Measurements from ENCODE around the gene MTG1. TPM values are rescaled to one million over a fixed set of nuclear protein-coding genes. Genes with fewer than 3 reads are reported as not detected.
A peak's percentile ranks its signal among the peaks of the same experiment; 100 is the strongest.
"Not testable (repeated sequence)": the region's sequence is repeated elsewhere in the genome, so short reads cannot be mapped to it uniquely, and the experiment has no call there.

The MTG1 gene
- polyA plus RNA-seq, 1 donor (not counting 4 experiments of a cell fraction or from before 2014, with no cell fraction given): 31.6 TPM

DNA sequence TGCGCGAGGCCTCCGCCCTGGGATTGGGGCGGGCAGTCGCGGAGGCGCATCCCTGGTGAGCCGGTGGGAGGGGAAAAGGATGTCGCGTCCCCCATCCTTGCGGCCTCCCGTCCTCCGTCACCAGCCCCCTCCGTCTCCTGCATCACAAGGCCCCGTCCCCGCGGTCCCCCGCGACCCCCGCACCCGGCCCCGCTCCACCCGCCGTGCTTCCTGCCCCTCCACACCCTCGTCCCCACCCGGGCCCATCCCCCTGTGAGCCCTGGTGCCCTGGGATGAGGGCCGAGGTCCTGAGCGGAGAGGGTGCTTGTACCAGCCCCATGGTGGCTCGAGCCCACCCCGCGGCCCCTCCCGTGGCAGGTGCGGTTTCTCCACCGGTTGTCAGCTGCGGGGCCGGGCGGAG is 30.6 kb downstream of the MTG1 start, which contains the start of gene SPRN:
SPRN (minus strand) TSS at position 25 of the 400 bp plus-strand sequence. CDS start 944 bp downstream, outside the sequence.
- H3K27ac ChIP-seq (ENCODE audit: control insufficient read depth, insufficient read depth, low read length); H3K79me2 ChIP-seq (ENCODE audit: control insufficient read depth, insufficient read depth, low read length); H3K4me2 ChIP-seq (ENCODE audit: control insufficient read depth, extremely low read depth, insufficient read depth, low read depth, low read length); DNase-seq (ENCODE audit: low read depth, low spot score); H2AFZ ChIP-seq (ENCODE audit: control insufficient read depth, low read length); H3K4me1 ChIP-seq (ENCODE audit: control insufficient read depth, extremely low read depth, insufficient read depth, low read length); H3K9ac ChIP-seq (ENCODE audit: control insufficient read depth, extremely low read depth, insufficient read depth, low read length); H3K4me3 ChIP-seq (ENCODE audit: control insufficient read depth in 2 of 3, extremely low read depth in 1 of 3, insufficient read depth in 2 of 3, low read depth in 1 of 3, low read length in 3 of 3); H3K9me1 ChIP-seq (ENCODE audit: control insufficient read depth, extremely low read depth, insufficient read depth, low read length); H3K9me3 ChIP-seq (ENCODE audit: control insufficient read depth, low read depth, low read length); FAIRE-seq; H3K27me3 ChIP-seq (ENCODE audit: control insufficient read depth, extremely low read depth, insufficient read depth, low read length); dilution Hi-C loops (cut with MboI; ENCODE audit: extremely low pct_ligation_motif_present, low sequenced_read_pairs): not testable (repeated sequence)
- H3K36me3 ChIP-seq (ENCODE audit: control insufficient read depth in 2 of 2, extremely low read depth in 1 of 2, insufficient read depth in 2 of 2, low read length in 2 of 2): peaks cover 6 to 10% of the 10 kb centered on the region in 2 experiments
- H4K20me1 ChIP-seq (ENCODE audit: control insufficient read depth, extremely low read depth, insufficient read depth, low read length): peaks cover 11% of the 10 kb centered on the region

DNA sequence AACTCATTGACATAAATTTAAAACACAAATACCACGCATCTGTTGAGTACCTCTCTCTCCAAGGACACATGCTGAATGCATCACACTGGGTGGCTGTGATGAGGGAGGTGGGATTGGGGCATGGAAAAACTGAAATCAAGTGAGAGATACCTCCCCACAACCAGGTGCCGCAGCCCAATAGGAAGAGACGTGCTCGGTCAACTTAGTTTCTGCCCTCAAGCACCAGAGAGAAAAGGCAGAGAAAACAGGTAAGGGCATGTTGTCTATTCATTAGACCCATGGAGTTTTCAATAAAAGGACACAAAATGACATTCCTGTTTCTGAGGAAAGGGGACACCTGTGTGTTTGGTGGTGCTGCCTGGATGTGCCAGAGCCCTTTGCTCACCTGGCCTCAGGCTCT is 35.6 kb downstream of the MTG1 start:
- H3K9me1 ChIP-seq (ENCODE audit: control insufficient read depth, extremely low read depth, insufficient read depth, low read length); H2AFZ ChIP-seq (ENCODE audit: control insufficient read depth, low read length); H3K4me1 ChIP-seq (ENCODE audit: control insufficient read depth, extremely low read depth, insufficient read depth, low read length); H3K4me2 ChIP-seq (ENCODE audit: control insufficient read depth, extremely low read depth, insufficient read depth, low read depth, low read length); H3K27me3 ChIP-seq (ENCODE audit: control insufficient read depth, extremely low read depth, insufficient read depth, low read length); H3K27ac ChIP-seq (ENCODE audit: control insufficient read depth, insufficient read depth, low read length); dilution Hi-C loops (cut with MboI; ENCODE audit: extremely low pct_ligation_motif_present, low sequenced_read_pairs); H3K9ac ChIP-seq (ENCODE audit: control insufficient read depth, extremely low read depth, insufficient read depth, low read length); H3K36me3 ChIP-seq (ENCODE audit: control insufficient read depth in 2 of 2, extremely low read depth in 1 of 2, insufficient read depth in 2 of 2, low read length in 2 of 2); H3K79me2 ChIP-seq (ENCODE audit: control insufficient read depth, insufficient read depth, low read length); H4K20me1 ChIP-seq (ENCODE audit: control insufficient read depth, extremely low read depth, insufficient read depth, low read length); H3K4me3 ChIP-seq (ENCODE audit: control insufficient read depth in 2 of 3, extremely low read depth in 1 of 3, insufficient read depth in 2 of 3, low read depth in 1 of 3, low read length in 3 of 3); H3K9me3 ChIP-seq (ENCODE audit: control insufficient read depth, low read depth, low read length); DNase-seq (ENCODE audit: low read depth, low spot score): not testable (repeated sequence)
- peak; percentile 86 for FAIRE-seq

DNA sequence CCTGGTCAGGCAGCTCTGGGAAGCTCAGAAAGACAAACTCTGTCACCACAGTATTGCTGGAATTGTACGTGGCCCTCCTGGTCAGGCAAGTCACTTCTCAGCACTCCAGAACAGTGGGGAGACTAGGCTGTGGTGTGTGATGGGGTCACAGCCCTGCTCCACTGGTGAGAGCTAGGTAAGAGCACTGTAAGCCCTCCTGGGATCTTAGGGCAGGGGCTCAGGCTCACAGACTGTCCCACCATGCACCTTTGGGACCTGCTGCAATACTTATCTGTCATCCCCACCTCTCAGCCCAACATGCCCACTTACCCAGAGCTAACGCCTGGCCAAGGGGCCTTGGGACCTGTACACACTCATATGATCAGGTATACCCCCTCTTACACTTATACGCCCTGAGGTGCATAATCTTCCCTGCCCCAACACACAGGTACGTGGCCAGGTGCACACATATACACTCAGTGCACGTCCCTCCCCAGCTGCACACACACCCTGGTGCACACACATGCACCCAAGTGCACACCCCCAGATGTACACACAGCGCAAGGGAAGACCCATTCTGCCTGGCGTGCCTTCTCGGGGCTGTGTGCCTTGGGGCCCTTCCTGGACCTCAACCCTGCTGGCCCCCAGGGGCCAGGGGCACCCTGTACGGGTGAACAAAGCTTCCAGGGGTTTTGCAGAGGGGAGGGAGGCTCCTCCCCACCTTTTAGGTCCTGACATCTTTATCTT is 38.1 kb downstream of the MTG1 start:
- H3K9me3 ChIP-seq (ENCODE audit: control insufficient read depth, low read depth, low read length); H3K27me3 ChIP-seq (ENCODE audit: control insufficient read depth, extremely low read depth, insufficient read depth, low read length); H3K4me2 ChIP-seq (ENCODE audit: control insufficient read depth, extremely low read depth, insufficient read depth, low read depth, low read length); H3K36me3 ChIP-seq (ENCODE audit: control insufficient read depth in 2 of 2, extremely low read depth in 1 of 2, insufficient read depth in 2 of 2, low read length in 2 of 2); H3K9ac ChIP-seq (ENCODE audit: control insufficient read depth, extremely low read depth, insufficient read depth, low read length); H3K27ac ChIP-seq (ENCODE audit: control insufficient read depth, insufficient read depth, low read length); dilution Hi-C loops (cut with MboI; ENCODE audit: extremely low pct_ligation_motif_present, low sequenced_read_pairs); DNase-seq (ENCODE audit: low read depth, low spot score); H3K4me1 ChIP-seq (ENCODE audit: control insufficient read depth, extremely low read depth, insufficient read depth, low read length); FAIRE-seq; H3K79me2 ChIP-seq (ENCODE audit: control insufficient read depth, insufficient read depth, low read length); H3K9me1 ChIP-seq (ENCODE audit: control insufficient read depth, extremely low read depth, insufficient read depth, low read length); H2AFZ ChIP-seq (ENCODE audit: control insufficient read depth, low read length); H3K4me3 ChIP-seq (ENCODE audit: control insufficient read depth in 2 of 3, extremely low read depth in 1 of 3, insufficient read depth in 2 of 3, low read depth in 1 of 3, low read length in 3 of 3); H4K20me1 ChIP-seq (ENCODE audit: control insufficient read depth, extremely low read depth, insufficient read depth, low read length): not testable (repeated sequence)

- H3K79me2 ChIP-seq (ENCODE audit: control insufficient read depth, insufficient read depth, low read length); DNase-seq (ENCODE audit: low read depth, low spot score); H3K4me1 ChIP-seq (ENCODE audit: control insufficient read depth, extremely low read depth, insufficient read depth, low read length); H2AFZ ChIP-seq (ENCODE audit: control insufficient read depth, low read length); dilution Hi-C loops (cut with MboI; ENCODE audit: extremely low pct_ligation_motif_present, low sequenced_read_pairs); H3K4me2 ChIP-seq (ENCODE audit: control insufficient read depth, extremely low read depth, insufficient read depth, low read depth, low read length); H3K27me3 ChIP-seq (ENCODE audit: control insufficient read depth, extremely low read depth, insufficient read depth, low read length); H4K20me1 ChIP-seq (ENCODE audit: control insufficient read depth, extremely low read depth, insufficient read depth, low read length); H3K4me3 ChIP-seq (ENCODE audit: control insufficient read depth in 2 of 3, extremely low read depth in 1 of 3, insufficient read depth in 2 of 3, low read depth in 1 of 3, low read length in 3 of 3); H3K27ac ChIP-seq (ENCODE audit: control insufficient read depth, insufficient read depth, low read length); H3K9me3 ChIP-seq (ENCODE audit: control insufficient read depth, low read depth, low read length); FAIRE-seq; H3K9me1 ChIP-seq (ENCODE audit: control insufficient read depth, extremely low read depth, insufficient read depth, low read length); H3K36me3 ChIP-seq (ENCODE audit: control insufficient read depth in 2 of 2, extremely low read depth in 1 of 2, insufficient read depth in 2 of 2, low read length in 2 of 2); H3K9ac ChIP-seq (ENCODE audit: control insufficient read depth, extremely low read depth, insufficient read depth, low read length): not testable (repeated sequence)
Measured at GRCh38 chr10:133432789-133433188, 38.8 kb downstream of the MTG1 start.

Data from keratinocyte (primary cell).